Calu3 (cell line): ENCODE data around the gene ARHGAP24. TPM values are rescaled to one million over a fixed set of nuclear protein-coding genes. Genes with fewer than 3 reads are reported as not detected.

Experiments
- BruUV-seq: library from RNA; stranded (reverse); fragments of 400-500 nt; replicated peaks from 2 replicates; lab custom pipeline; 2021; lab: Mats Ljungman, UMichigan
- CTCF ChIA-PET: fragments of 300-600 bp; sonication (Branson Sonifier 250); formaldehyde crosslinking; loops from one replicate; lab custom pipeline; 2022; ENCODE audit warnings: antibody characterized with exemption; lab: Charles Lee
- DNase-seq: peaks from one replicate; pipeline ENCODE4 v3.0.0; 2022
- H3K27ac Mint-ChIP-seq: one replicate; pipeline ENCODE4 v1.8.0; 2022; ENCODE audit warnings: mixed read lengths; ENCODE audit not compliant: unreplicated experiment
- H3K27me3 Mint-ChIP-seq: one replicate; pipeline ENCODE4 v1.8.0; 2022; ENCODE audit warnings: mixed read lengths; ENCODE audit not compliant: unreplicated experiment
- H3K36me3 Mint-ChIP-seq: one replicate; pipeline ENCODE4 v1.8.0; 2022; ENCODE audit warnings: mild to moderate bottlenecking, moderate library complexity, mixed read lengths; ENCODE audit not compliant: insufficient read depth, unreplicated experiment
- H3K4me1 Mint-ChIP-seq: one replicate; pipeline ENCODE4 v1.8.0; 2022; ENCODE audit warnings: mild to moderate bottlenecking, low read depth, mixed read lengths; ENCODE audit not compliant: unreplicated experiment
- H3K4me3 Mint-ChIP-seq: one replicate; pipeline ENCODE4 v1.8.0; 2022; ENCODE audit warnings: mild to moderate bottlenecking, low read depth, moderate library complexity, mixed read lengths; ENCODE audit not compliant: unreplicated experiment
- H3K9me3 Mint-ChIP-seq: one replicate; pipeline ENCODE4 v1.8.0; 2022; ENCODE audit warnings: low read depth, mixed read lengths; ENCODE audit not compliant: unreplicated experiment
- intact Hi-C: fragments of 100-400 bp; cut with micrococcal nuclease; formaldehyde crosslinking; loops from one replicate; pipeline ENCODE4 v1.10.0; 2022; ENCODE audit not compliant: unreplicated experiment
- total RNA-seq: library from RNA; stranded (reverse); gene quantifications from 2 replicates; pipeline ENCODE4 v1.2.3, GENCODE V29; 2022
- TF ChIP-seq, protein P1 (sequence below): fragments of 200-600 bp; IDR thresholded peaks from one replicate; pipeline ENCODE4 v1.8.0; 2022; ENCODE audit warnings: antibody characterized with exemption; ENCODE audit not compliant: unreplicated experiment

Gene ARHGAP24
- total RNA-seq, 1 experiment from 2014 or later: 10.2 TPM

- Mint-ChIP-seq H3K36me3 (no peaks in the 10 kb centered on the region), H3K4me3 (no peak overlapping the region), H3K9me3 (peaks cover 4% of the 10 kb centered on the region), H3K4me1 (no peaks in the 10 kb centered on the region), H3K27me3 (no peaks in the 10 kb centered on the region), H3K27ac (no peak overlapping the region)
- TF ChIP-seq, protein P1, sequence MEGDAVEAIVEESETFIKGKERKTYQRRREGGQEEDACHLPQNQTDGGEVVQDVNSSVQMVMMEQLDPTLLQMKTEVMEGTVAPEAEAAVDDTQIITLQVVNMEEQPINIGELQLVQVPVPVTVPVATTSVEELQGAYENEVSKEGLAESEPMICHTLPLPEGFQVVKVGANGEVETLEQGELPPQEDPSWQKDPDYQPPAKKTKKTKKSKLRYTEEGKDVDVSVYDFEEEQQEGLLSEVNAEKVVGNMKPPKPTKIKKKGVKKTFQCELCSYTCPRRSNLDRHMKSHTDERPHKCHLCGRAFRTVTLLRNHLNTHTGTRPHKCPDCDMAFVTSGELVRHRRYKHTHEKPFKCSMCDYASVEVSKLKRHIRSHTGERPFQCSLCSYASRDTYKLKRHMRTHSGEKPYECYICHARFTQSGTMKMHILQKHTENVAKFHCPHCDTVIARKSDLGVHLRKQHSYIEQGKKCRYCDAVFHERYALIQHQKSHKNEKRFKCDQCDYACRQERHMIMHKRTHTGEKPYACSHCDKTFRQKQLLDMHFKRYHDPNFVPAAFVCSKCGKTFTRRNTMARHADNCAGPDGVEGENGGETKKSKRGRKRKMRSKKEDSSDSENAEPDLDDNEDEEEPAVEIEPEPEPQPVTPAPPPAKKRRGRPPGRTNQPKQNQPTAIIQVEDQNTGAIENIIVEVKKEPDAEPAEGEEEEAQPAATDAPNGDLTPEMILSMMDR: no peak
- no peak for DNase-seq
- CTCF ChIA-PET: no interaction called here
- no TSS peak for BruUV-seq
- intact Hi-C loops: no loop called here
Measured at GRCh38 chr4:85854546-85854945, 379.6 kb downstream of the ARHGAP24 start.

DNA sequence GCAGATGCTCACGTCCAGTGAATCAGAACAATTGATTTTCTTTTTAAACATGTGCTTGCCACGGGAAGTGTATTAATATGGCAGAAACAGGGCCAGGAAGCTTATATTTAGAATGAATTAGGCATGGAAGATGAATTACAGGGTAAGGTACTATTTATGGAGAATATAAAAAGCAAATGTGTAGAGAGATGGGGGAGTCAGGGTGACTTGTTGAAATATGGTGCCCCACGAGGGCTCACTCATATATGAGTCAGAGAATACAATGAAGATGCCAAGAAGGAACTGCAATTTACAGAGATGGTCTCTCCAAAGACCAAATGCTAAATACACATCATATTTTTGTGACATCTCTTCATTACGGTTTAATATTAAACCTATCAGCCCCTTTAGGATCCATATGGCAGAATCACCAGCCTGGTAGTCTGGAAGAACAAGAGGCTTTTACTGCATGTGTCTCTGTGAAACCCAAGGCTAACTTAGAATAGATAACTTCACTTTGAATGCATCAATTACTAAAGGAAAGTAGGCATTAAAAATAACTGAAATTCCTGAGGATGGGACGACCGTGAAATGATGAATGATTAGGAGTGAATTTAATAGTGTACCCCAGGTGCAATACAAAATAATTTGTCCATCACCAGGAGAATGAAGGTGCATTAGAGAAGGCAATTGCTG lies 385.3 kb downstream of the ARHGAP24 start:
- H3K36me3 Mint-ChIP-seq: no peaks in the 10 kb centered on the region
- no peak overlapping the region for H3K4me3 Mint-ChIP-seq
- no peak overlapping the region for H3K27ac Mint-ChIP-seq
- no TSS peak for BruUV-seq
- H3K9me3 Mint-ChIP-seq: peaks cover 2% of the 10 kb centered on the region
- TF ChIP-seq, protein P1: no peak
- intact Hi-C loops: no loop called here
- DNase-seq: no peak
- no peaks in the 10 kb centered on the region for H3K4me1 Mint-ChIP-seq
- CTCF ChIA-PET: no interaction called here
- no peaks in the 10 kb centered on the region for H3K27me3 Mint-ChIP-seq

- Mint-ChIP-seq H3K27ac (no peak overlapping the region), H3K36me3 (no peaks in the 10 kb centered on the region), H3K27me3 (no peaks in the 10 kb centered on the region), H3K4me3 (no peak overlapping the region), H3K9me3 (peaks cover 2% of the 10 kb centered on the region), H3K4me1 (no peaks in the 10 kb centered on the region)
- peak; percentile 18 for DNase-seq
- TF ChIP-seq, protein P1: no peak
- intact Hi-C loops: no loop called here
- CTCF ChIA-PET: no interaction called here
- no TSS peak for BruUV-seq
Measured at GRCh38 chr4:85861064-85861765, 386.3 kb downstream of the ARHGAP24 start.

- intact Hi-C loops: no loop called here
- CTCF ChIA-PET: no interaction called here
- BruUV-seq: no TSS peak
Measured at GRCh38 chr4:85862896-85863295, 387.9 kb downstream of the ARHGAP24 start.

More at GRCh38 chr4:85862896-85863295, 387.9 kb downstream of the ARHGAP24 start:
- Mint-ChIP-seq H3K27ac (no peak overlapping the region), H3K4me1 (no peaks in the 10 kb centered on the region), H3K27me3 (no peaks in the 10 kb centered on the region), H3K9me3 (peaks cover 2% of the 10 kb centered on the region), H3K36me3 (no peaks in the 10 kb centered on the region), H3K4me3 (no peak overlapping the region)
- TF ChIP-seq, protein P1: no peak
- DNase-seq: no peak
